Measurements from ENCODE around the gene SEMA4A.
"Not testable (repeated sequence)": the region's sequence is repeated elsewhere in the genome, so short reads cannot be mapped to it uniquely, and the experiment has no call there.

SEMA4A gene

GRCh38 chr1:156114101-156114918, 39.1 kb upstream of the SEMA4A start, which contains the start of gene LMNA:
LMNA (plus strand) TSS chr1:156114711; CDS start chr1:156114919, 208 bp downstream.
- peak; percentile 61; the same call in 1 of the 2 replicates for TF ChIP-seq JUND (IDR thresholded peaks at IDR 0.05; ENCODE audit: low read depth)
- in situ Hi-C loops (cut with HindIII; ENCODE audit: low pct_unique_long_range_greater_than_20kb, low sequenced_read_pairs) = no loop called here
- DNase-seq (ENCODE audit: low read depth in 1 of 2, low spot score in 1 of 2) = peak; percentile 87 to 94

DNA sequence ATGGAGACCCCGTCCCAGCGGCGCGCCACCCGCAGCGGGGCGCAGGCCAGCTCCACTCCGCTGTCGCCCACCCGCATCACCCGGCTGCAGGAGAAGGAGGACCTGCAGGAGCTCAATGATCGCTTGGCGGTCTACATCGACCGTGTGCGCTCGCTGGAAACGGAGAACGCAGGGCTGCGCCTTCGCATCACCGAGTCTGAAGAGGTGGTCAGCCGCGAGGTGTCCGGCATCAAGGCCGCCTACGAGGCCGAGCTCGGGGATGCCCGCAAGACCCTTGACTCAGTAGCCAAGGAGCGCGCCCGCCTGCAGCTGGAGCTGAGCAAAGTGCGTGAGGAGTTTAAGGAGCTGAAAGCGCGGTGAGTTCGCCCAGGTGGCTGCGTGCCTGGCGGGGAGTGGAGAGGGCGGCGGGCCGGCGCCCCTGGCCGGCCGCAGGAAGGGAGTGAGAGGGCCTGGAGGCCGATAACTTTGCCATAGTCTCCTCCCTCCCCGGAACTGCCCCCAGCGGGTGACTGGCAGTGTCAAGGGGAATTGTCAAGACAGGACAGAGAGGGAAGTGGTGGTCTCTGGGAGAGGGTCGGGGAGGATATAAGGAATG, 38.4 kb upstream of the SEMA4A start:
- in situ Hi-C loops (cut with HindIII; ENCODE audit: low pct_unique_long_range_greater_than_20kb, low sequenced_read_pairs) = no loop called here
- DNase-seq (ENCODE audit: low read depth in 1 of 2, low spot score in 1 of 2) = no peak
- no peak for TF ChIP-seq JUND (IDR thresholded peaks at IDR 0.05; ENCODE audit: low read depth)

DNA sequence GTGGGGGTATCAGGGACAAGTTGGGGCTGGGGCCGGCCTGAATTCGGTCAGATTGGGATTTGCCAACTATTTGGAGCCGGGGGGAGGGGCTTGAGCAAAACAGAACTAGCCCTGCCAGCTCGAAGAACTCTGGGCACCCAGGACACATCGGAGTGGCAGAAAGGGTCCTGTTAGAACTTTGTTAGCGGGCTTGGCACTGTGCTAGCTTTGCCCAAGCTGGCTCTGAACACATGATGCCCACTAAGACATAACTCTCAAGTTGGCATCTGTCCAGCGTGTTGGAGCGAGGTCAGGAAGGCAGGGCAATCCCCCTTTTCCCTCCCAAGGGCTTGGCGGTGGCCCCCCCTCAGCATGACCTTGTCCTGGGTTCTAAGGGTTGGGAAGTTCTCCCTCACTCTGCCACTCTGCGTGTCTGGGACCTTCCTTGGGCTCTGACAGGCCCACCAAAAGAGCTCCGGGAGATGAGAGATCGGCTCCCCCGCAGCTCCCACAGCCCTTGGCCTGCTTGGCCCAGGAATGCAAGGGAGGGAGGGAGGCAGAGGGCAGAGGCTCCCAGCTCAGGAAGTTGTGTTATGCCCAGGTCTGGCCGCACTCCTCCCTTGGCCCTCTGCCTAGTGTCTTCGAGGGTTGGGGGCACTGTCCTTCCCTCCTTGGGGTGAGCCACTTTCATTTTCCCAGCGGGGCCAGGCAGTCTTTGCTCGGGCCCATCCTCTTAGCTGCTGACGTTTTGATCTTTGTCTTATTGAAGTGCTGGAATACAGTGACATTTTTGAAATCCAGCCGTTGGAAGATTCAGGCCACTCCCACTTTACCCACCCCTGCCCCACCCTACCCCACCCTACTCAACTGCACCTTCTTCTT, 37.6 kb upstream of the SEMA4A start:
- peak in 1 of 2 experiments; percentile 84 for DNase-seq (ENCODE audit: low read depth in 1 of 2, low spot score in 1 of 2)
- TF ChIP-seq JUND (IDR thresholded peaks at IDR 0.05; ENCODE audit: low read depth) = no peak
- in situ Hi-C loops (cut with HindIII; ENCODE audit: low pct_unique_long_range_greater_than_20kb, low sequenced_read_pairs) = no loop called here

DNA sequence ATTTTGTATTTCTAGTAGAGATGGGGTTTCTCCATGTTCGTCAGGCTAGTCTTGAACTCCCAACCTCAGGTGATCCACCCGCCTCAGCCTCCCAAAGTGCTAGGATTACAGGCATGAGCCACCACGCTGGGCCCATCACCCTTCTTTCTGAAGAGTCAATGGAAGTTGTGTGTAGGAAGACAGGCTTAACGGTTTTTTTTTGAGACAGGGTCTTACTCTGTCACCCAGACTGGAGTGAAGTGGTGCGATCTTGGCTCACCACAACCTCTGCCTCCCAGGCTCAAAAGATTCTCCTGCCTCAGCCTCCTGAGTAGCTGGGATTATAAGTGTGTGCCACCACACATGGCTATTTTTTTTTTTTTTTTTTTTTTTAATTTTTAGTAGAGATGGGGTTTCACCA, 36.7 kb upstream of the SEMA4A start:
- DNase-seq (ENCODE audit: low read depth in 1 of 2, low spot score in 1 of 2); in situ Hi-C loops (cut with HindIII; ENCODE audit: low pct_unique_long_range_greater_than_20kb, low sequenced_read_pairs): not testable (repeated sequence)

DNA sequence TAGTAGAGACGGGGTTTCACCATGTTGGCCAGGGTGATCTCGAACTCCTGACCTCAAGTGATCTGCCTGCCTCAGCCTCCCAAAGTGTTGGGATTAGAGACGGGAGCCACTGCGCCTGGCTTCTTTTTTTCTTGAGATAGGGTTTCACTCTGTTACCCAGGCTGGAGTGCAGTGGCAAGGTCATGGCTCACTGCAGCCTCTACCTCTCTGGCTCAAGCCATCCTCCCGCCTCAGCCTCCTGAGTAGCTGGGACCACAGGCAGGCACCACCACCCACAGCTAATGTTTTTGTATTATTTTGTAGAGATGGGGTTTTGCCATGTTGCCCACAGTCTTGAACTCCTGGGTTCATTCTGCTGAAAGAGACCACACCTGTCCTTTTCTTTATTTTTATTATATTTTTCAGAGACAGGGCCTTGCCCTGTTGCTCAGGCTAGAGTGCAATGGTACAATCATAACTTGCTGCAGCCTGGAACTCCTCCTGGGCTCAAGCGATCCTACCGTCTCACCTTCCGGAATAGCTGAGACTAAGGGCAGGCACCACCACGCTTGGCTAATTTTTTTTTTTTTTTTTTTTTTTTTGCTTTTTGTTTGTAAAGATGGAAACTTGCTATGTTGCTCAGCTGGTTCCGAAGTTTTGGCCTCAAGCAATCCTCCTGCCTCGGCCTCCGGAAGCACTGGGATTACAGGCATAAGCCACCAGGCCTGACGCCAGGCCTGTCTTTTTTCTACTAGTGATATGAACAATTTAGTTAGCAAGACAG, 35.8 kb upstream of the SEMA4A start:
- DNase-seq (ENCODE audit: low read depth in 1 of 2, low spot score in 1 of 2) = peak in 1 of 2 experiments; percentile 61
- TF ChIP-seq JUND (IDR thresholded peaks at IDR 0.05; ENCODE audit: low read depth) = no peak
- in situ Hi-C loops (cut with HindIII; ENCODE audit: low pct_unique_long_range_greater_than_20kb, low sequenced_read_pairs) = no loop called here

DNA sequence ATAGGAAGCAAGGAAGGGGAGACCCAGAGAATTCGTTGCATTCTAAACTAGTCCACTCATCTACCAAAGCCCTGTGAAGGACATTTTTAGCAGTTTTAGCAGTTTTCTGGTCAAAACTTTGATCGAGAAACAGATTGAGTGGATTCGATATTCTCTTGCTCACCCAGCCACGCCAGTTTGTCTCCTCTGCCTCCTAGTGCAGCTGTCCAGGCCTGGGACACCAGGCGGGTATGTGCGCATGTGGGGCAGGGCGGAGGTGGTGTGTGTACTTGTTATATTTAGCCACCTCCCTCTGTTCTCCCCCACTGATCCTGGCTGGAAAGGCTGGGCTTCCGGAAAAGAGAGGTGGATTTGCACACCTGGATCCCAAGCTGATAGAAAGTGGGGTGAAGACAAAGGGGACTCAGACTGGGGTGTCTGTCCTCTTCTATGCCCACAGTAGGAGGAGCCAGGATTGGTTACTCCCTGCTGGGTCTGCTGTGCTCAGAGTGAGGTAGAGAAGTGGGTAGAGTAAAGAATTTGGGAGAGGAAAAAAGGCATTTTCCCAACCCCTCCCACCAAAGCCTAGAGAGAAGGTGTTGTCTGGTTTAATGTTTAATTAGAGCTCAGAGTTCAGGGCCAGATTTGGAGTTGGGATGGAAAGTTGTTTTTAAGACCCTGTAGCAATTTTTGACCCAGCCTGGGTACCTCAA, 35.1 kb upstream of the SEMA4A start:
- in situ Hi-C loops (cut with HindIII; ENCODE audit: low pct_unique_long_range_greater_than_20kb, low sequenced_read_pairs) = no loop called here

DNA sequence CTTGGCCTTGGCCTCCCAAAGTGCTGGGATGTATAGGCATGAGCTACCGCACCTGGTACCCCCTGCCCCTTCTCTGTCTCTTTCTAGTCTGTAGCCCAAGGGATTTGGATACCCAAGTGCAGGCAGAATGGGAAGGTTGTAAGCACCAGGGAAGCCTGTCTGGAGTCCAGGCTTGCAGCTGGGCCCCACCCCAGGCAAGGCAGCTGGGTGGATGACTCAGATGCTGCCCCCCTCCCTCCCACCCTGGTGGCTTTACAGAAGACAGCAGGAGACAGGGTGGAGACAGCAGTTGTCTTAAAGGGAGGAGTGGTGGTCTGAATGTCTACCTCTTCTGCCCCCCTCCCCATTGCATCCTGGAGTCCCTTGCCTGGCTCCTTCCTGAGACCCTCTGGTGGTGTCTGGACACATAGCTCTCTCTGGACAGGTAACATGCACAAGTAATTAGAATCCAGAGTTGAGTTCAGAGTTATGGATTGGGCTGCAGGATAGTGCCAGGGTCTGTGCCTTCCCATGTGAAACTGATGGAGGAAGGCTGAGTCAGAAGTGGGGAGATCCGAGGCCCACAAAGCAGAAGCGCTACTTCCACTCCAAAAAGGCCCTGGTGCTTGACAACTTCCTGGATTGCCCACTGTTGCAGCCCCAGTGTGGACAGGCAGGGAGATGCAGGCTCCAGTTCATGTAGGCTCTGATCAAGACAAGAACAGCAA, 33.7 kb upstream of the SEMA4A start:
- in situ Hi-C loops (cut with HindIII; ENCODE audit: low pct_unique_long_range_greater_than_20kb, low sequenced_read_pairs) = no loop called here
- no peak for DNase-seq (ENCODE audit: low read depth in 1 of 2, low spot score in 1 of 2)
- no peak for TF ChIP-seq JUND (IDR thresholded peaks at IDR 0.05; ENCODE audit: low read depth)

More for the DNA sequence above, 35.1 kb upstream of the SEMA4A start:
- peak in 1 of 2 experiments; percentile 72 for DNase-seq (ENCODE audit: low read depth in 1 of 2, low spot score in 1 of 2)
- TF ChIP-seq JUND (IDR thresholded peaks at IDR 0.05; ENCODE audit: low read depth) = no peak

- no peak for DNase-seq (ENCODE audit: low read depth in 1 of 2, low spot score in 1 of 2)
- in situ Hi-C loops (cut with HindIII; ENCODE audit: low pct_unique_long_range_greater_than_20kb, low sequenced_read_pairs) = no loop called here
- TF ChIP-seq JUND (IDR thresholded peaks at IDR 0.05; ENCODE audit: low read depth) = no peak
These were observed 33.1 kb upstream of the SEMA4A start for GRCh38 chr1:156120318-156120717.

GRCh38 chr1:156121005-156121404, 32.4 kb upstream of the SEMA4A start:
- DNase-seq (ENCODE audit: low read depth in 1 of 2, low spot score in 1 of 2); in situ Hi-C loops (cut with HindIII; ENCODE audit: low pct_unique_long_range_greater_than_20kb, low sequenced_read_pairs): not testable (repeated sequence)

DNA sequence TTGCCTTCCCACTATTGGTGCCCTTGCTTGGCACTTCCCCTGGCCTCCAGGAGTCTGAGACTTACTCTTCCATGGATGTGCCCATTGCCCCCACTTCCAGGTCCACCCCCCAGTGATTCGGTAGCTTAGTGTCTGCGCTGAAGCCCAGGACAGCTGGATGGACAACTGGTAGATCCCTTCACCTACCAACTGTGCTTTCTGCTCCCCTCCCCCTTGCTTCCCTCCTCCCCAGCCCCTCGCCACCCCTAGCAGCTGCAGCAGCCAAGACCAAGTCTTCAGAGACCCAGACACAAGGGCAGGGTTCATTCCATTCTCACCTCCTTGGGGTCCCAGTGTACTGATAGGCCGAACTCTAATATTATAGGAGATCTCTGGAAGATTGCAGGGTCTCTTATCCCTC, 31.9 kb upstream of the SEMA4A start:
- DNase-seq (ENCODE audit: low read depth in 1 of 2, low spot score in 1 of 2) = no peak
- in situ Hi-C loops (cut with HindIII; ENCODE audit: low pct_unique_long_range_greater_than_20kb, low sequenced_read_pairs) = no loop called here
- no peak for TF ChIP-seq JUND (IDR thresholded peaks at IDR 0.05; ENCODE audit: low read depth)

DNA sequence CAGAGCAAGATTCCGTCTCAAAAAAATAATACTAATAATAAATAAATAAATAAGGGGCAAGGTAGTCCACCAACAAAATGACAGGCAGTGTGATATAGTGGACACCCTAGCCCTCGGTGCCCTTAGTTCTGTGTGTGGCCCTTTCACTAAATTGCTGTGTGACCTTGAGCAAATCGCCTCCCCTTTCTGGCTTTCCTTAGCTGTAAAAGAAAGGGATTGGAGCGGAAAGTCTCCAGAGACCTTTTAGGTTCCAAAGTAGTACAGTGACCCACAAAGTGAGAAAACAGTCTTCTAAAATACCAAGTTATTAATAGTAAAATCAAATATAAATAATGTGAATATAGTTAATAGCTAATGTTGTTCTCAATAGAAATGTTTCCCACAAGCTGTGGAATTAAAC, 31.3 kb upstream of the SEMA4A start:
- DNase-seq (ENCODE audit: low read depth in 1 of 2, low spot score in 1 of 2) = no peak
- no peak for TF ChIP-seq JUND (IDR thresholded peaks at IDR 0.05; ENCODE audit: low read depth)

More for the DNA sequence above, 31.3 kb upstream of the SEMA4A start:
- in situ Hi-C loops (cut with HindIII; ENCODE audit: low pct_unique_long_range_greater_than_20kb, low sequenced_read_pairs) = no loop called here
